CD4-positive, alpha-beta memory T cell (primary cell): Measurements from ENCODE around the gene NR1H2. TPM values are rescaled to one million over a fixed set of nuclear protein-coding genes. Genes with fewer than 3 reads are reported as not detected.

Experiments used
- CTCF ChIA-PET: fragments of 350-600 bp; sonication (Branson Sonifier 250); formaldehyde crosslinking; loops from one replicate; lab custom pipeline; 2021; ENCODE audit warnings: inconsistent platforms; ENCODE audit not compliant: partially characterized antibody; lab: Charles Lee
- POLR2A ChIA-PET: fragments of 350-600 bp; sonication (Branson Sonifier 250); formaldehyde crosslinking; loops from one replicate; lab custom pipeline; 2021; ENCODE audit not compliant: partially characterized antibody; lab: Charles Lee
- DNase-seq, 5 donors: peaks; one replicate each; pipeline versions ENCODE4 v3.0.0 to v3.0.0-alpha.2; 2020 to 2022; ENCODE audit warnings: mixed read lengths in 1 of 5
- H3K27ac ChIP-seq: one replicate; pipeline ENCODE4 v1.7.0; 2013; ENCODE audit warnings: low read depth, low read length
- H3K27me3 ChIP-seq: 2 replicates; pipeline ENCODE4 v1.7.0; 2013; ENCODE audit warnings: mild to moderate bottlenecking, low read length, moderate library complexity; ENCODE audit not compliant: insufficient read depth
- H3K36me3 ChIP-seq: 2 replicates; pipeline ENCODE4 v1.7.0; 2013; ENCODE audit warnings: mild to moderate bottlenecking, low read length, moderate library complexity; ENCODE audit not compliant: insufficient read depth
- H3K4me1 ChIP-seq: 2 replicates; pipeline ENCODE4 v1.7.0; 2013; ENCODE audit warnings: mild to moderate bottlenecking, low read length, moderate library complexity; ENCODE audit not compliant: insufficient read depth
- H3K4me3 ChIP-seq, 2 donors: one replicate each; pipeline ENCODE4 v1.7.0; 2013; ENCODE audit warnings: low read length in 2 of 2, mild to moderate bottlenecking in 1 of 2
- H3K9me3 ChIP-seq, 2 donors: one replicate each; pipeline ENCODE4 v1.7.0; 2013; ENCODE audit warnings: low read length in 2 of 2, control low read depth in 1 of 2; ENCODE audit not compliant: control insufficient read depth in 1 of 2
- H3K27ac Mint-ChIP-seq, 7 donors: one replicate each; pipeline ENCODE4 v1.8.0; 2020 to 2021; ENCODE audit warnings: mixed read lengths in 7 of 7, mild to moderate bottlenecking in 6 of 7, inconsistent platforms in 3 of 7, moderate library complexity in 3 of 7
- H3K27me3 Mint-ChIP-seq, 2 donors: one replicate each; pipeline ENCODE4 v1.8.0; 2020 to 2021; ENCODE audit warnings: mixed read lengths in 2 of 2
- H3K36me3 Mint-ChIP-seq, 2 donors: one replicate each; pipeline ENCODE4 v1.8.0; 2020 to 2021; ENCODE audit warnings: mixed read lengths in 2 of 2, inconsistent platforms in 1 of 2, mild to moderate bottlenecking in 1 of 2
- H3K4me1 Mint-ChIP-seq, 4 donors: one replicate each; pipeline ENCODE4 v1.8.0; 2020 to 2021; ENCODE audit warnings: mixed read lengths in 4 of 4, mild to moderate bottlenecking in 1 of 4
- H3K4me3 Mint-ChIP-seq, 8 donors: one replicate each; pipeline ENCODE4 v1.8.0; 2020 to 2021; ENCODE audit warnings: mixed read lengths in 8 of 8, mild to moderate bottlenecking in 7 of 8, moderate library complexity in 6 of 8, inconsistent platforms in 3 of 8
- H3K9me3 Mint-ChIP-seq, 8 donors: one replicate each; pipeline ENCODE4 v1.8.0; 2020 to 2021; ENCODE audit warnings: mixed read lengths in 8 of 8, mild to moderate bottlenecking in 5 of 8, inconsistent platforms in 3 of 8, moderate library complexity in 1 of 8
- intact Hi-C: fragments of 100-400 bp; cut with micrococcal nuclease; formaldehyde crosslinking; loops from one replicate; pipeline ENCODE4 v1.15.1; 2023
- polyA plus RNA-seq, 2 donors: library from polyadenylated mRNA; unstranded; fragments of 300-500 nt; fragmentation: Illumina TruSeq; gene quantifications; one replicate each; pipeline ENCODE4 v1.2.3, GENCODE V29; 2021
- total RNA-seq, 2 experiments: library from RNA; stranded (reverse); gene quantifications; one replicate each; pipeline ENCODE4 v1.2.3, GENCODE V29; 2021

NR1H2 gene
- total and polyA plus RNA-seq, 4 experiments from 2014 or later: 86.9 to 109 (median 95.6) TPM

DNA sequence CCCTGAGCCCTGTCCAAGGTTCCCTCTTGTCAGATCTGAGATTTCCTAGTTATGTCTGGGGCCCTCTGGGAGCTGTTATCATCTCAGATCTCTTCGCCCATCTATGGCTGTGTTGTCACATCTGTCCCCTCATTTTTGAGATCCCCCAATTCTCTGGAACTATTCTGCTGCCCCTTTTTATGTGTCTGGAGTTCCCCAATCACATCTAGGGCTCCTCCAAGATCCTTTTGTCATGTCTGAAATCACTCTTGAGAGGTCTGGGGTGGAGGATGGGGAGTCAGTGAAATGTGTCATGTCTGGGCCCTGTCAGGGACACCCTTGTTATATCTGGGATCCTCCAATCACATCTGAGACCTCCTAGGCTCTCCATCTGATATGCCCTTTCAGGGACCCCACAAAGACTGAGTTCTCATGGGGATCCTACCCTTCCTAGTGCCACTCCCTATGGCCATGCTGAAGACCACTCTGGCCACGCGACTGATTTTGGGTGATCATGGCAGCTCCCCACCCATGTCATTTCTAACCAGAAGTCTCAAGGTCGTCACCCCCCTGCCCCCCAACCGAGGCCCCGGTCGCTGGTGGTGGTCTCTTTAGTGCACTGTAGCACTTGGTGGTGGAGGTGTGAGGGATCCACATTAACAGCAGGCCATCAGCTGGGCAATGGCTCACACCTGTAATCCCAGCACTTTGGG lies 52.7 kb downstream of the NR1H2 start:
- H3K27ac Mint-ChIP-seq: peak overlapping the region in 3 of 7 donors; percentile 44 to 78 (median 72)
- Histone ChIP-seq H3K27ac (no peak overlapping the region), H3K27me3 (no peaks in the 10 kb centered on the region), H3K4me3 (no peak overlapping the region), H3K4me1 (peaks cover 13% of the 10 kb centered on the region), H3K36me3 (no peaks in the 10 kb centered on the region), H3K9me3 (no peaks in the 10 kb centered on the region)
- no peak for DNase-seq
- CTCF ChIA-PET: no interaction called here
- POLR2A ChIA-PET: no interaction called here
- H3K4me1 Mint-ChIP-seq: peaks cover 6 to 21% (median 12%) of the 10 kb centered on the region in 4 donors
- no peaks in the 10 kb centered on the region for H3K9me3 Mint-ChIP-seq
- no peaks in the 10 kb centered on the region for H3K36me3 Mint-ChIP-seq
- peak overlapping the region in 5 of 8 donors; percentile 40 to 65 (median 62) for H3K4me3 Mint-ChIP-seq
- peaks cover 5 to 19% of the 10 kb centered on the region in 2 donors for H3K27me3 Mint-ChIP-seq
- intact Hi-C loops: no loop called here

DNA sequence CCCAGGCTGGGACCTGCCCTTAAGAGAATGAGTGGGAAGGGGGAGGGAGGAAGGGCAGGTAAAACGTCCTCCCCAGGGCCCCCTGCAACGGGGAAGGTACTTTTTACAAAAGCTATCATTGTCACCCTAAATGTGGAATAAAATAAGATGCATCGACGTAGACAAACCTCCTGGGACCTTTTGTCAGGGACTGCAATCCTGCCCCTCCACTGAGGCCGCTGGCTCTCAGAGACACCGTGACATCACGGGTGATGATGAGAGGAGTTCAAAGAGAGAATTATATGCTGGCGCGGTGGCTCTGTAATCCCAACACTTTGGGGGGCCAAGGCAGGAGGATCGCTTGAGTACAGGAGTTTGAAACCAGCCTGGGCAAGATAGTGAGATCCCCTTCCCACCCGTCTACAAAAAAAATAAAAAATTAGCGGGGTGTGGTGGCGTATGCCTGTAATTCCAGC lies 54.7 kb downstream of the NR1H2 start:
- no peaks in the 10 kb centered on the region for H3K27me3 ChIP-seq
- Mint-ChIP-seq H3K36me3 (no peaks in the 10 kb centered on the region), H3K27me3 (peaks cover 7 to 17% of the 10 kb centered on the region in 2 donors), H3K9me3 (no peaks in the 10 kb centered on the region), H3K27ac (peak overlapping the region in 5 of 7 donors; percentile 13 to 96 (median 55)), H3K4me1 (peaks cover 6 to 21% (median 12%) of the 10 kb centered on the region in 4 donors), H3K4me3 (peak overlapping the region; percentile 89 to 96 (median 92))
- H3K36me3 ChIP-seq: no peaks in the 10 kb centered on the region
- peak overlapping the region; percentile 56 to 65 for H3K4me3 ChIP-seq
- no peak for DNase-seq
- intact Hi-C loops: loop anchor here (2.0 kb wide), 1 partner anchor 46 kb away; the partner anchor contains the start of gene POLD1
- no peaks in the 10 kb centered on the region for H3K9me3 ChIP-seq
- H3K27ac ChIP-seq: no peak overlapping the region
- POLR2A ChIA-PET: no interaction called here
- peaks cover 13% of the 10 kb centered on the region for H3K4me1 ChIP-seq
- CTCF ChIA-PET: no interaction called here

DNA sequence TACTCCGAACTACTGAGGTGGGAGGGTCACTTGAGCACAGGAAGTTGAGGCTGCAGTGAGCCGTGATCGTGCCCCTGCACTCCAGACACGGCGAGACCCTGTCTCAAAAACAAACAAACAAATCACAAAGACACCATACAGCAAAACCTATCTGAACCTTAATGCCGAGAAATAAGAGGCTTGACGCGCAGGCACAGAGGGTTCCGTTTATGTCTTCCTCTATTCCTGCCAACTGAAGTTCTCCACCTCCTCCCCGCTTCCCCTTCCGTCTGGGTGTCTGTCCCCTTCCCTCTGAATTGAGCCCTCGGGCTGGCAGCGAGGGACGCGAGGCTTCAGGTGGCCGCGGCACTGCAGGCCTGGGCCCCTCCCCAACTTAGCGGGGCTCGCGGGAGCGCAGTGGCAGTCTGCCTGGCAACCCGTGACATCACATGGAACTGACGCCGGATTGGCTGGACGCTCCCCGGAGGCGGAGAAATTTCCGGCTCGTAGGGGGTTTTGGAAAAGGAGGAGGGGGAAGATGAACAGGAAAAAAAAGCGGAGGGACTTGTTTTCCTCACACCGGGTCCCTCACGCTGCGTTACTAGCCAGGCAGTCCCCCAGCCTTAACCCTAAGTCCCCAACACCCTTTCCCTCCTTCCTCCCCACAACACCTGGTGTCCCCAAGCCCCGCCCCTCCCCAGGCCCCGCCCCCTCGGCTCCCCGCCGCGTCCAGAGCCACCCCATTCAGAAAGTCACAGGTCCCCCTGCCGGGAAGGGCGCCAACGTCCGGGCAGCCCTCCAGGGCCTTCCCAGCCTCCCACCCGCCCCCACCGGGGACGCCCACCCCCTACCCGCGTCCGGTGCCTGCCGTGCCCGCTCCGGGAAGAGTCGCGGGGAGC lies 55.3 kb downstream of the NR1H2 start:
- H3K4me1 ChIP-seq: peaks cover 13% of the 10 kb centered on the region
- peak overlapping the region; percentile 56 to 65 for H3K4me3 ChIP-seq
- Mint-ChIP-seq H3K4me1 (peaks cover 6 to 21% (median 12%) of the 10 kb centered on the region in 4 donors), H3K36me3 (no peaks in the 10 kb centered on the region), H3K27me3 (peaks cover 7 to 17% of the 10 kb centered on the region in 2 donors), H3K27ac (peak overlapping the region; percentile 55 to 96 (median 92)), H3K4me3 (peak overlapping the region; percentile 89 to 96 (median 92)), H3K9me3 (no peaks in the 10 kb centered on the region)
- H3K9me3 ChIP-seq: no peaks in the 10 kb centered on the region
- CTCF ChIA-PET: interaction anchor here (1.1 kb wide), 1 partner anchor 74 kb away, joined by 3 read pairs; no protein-coding TSS in a partner anchor
- POLR2A ChIA-PET: interaction anchor here (0.7 kb wide), 1 partner anchor 80 kb away, joined by 3 read pairs; the partner anchor contains the start of gene JOSD2
- intact Hi-C loops: loop anchor here (2.0 kb wide), 1 partner anchor 47 kb away; the partner anchor contains the start of gene POLD1
- H3K27ac ChIP-seq: peak overlapping the region; percentile 8
- no peaks in the 10 kb centered on the region for H3K36me3 ChIP-seq
- no peaks in the 10 kb centered on the region for H3K27me3 ChIP-seq
- DNase-seq: peak; percentile 84 to 91 (median 87)

DNA sequence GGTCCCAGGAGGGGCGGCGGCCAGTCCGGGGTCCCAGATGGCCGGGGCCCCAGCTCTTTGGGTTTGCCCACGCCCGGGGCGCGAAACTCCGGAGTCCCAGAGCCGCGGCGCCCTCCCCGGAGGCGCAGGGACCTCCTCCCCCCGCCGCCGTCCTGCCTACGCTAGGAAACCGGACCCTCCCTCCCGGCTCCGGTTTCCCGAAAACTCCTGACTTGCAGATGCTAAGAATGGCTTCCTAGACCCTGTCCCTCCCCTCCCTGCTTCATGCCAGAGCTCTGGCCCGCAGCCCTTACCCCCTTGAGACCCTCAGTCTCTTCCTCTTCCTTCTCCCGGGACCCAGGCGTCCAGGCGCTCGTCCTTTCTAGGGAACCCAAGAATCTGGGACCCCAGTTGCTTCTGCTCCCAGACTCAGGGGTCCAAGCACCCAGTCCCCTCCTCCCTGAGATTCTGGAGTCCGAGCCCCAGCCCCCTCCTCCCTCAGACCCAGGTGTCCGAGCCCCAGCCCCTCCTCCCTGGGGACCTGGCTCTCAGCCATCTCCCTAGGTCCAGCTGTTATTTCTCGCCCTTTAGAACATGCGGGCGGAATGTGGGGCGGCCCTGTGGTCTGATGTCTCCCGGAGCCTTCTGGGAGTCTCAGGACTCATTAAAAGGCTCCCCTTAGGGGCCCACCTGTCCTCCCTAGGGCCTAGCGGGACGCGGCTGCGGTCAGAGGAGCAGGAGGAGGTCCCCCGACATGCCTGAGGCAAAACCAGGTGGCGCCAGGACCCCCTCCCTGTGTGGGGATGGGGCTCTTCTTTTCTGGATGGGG lies 56.2 kb downstream of the NR1H2 start, which contains the start of gene MYBPC2:
Gene MYBPC2 (plus strand): TSS at position 672 of the 808 bp plus-strand sequence. CDS start 62 bp downstream, at position 734.
- peak within 1 kb of the TSS; percentile 8 for H3K27ac ChIP-seq
- CTCF ChIA-PET: interaction anchor here (1.1 kb wide), 1 partner anchor 75 kb away, joined by 3 read pairs; no protein-coding TSS in a partner anchor
- H3K36me3 Mint-ChIP-seq: no peaks in the 10 kb centered on the region
- no peaks in the 10 kb centered on the region for H3K9me3 Mint-ChIP-seq
- no peak for DNase-seq
- peaks cover 13% of the 10 kb centered on the region for H3K4me1 ChIP-seq
- no peaks in the 10 kb centered on the region for H3K36me3 ChIP-seq
- H3K4me3 Mint-ChIP-seq: peak within 1 kb of the TSS; percentile 89 to 96 (median 92)
- no peaks in the 10 kb centered on the region for H3K9me3 ChIP-seq
- no peaks in the 10 kb centered on the region for H3K27me3 ChIP-seq
- peaks cover 6 to 21% (median 12%) of the 10 kb centered on the region in 4 donors for H3K4me1 Mint-ChIP-seq
- peak within 1 kb of the TSS; percentile 56 to 65 for H3K4me3 ChIP-seq
- POLR2A ChIA-PET: interaction anchor here (0.7 kb wide), 1 partner anchor 79 kb away, joined by 3 read pairs; the partner anchor contains the start of gene JOSD2
- peak within 1 kb of the TSS; percentile 55 to 96 (median 92) for H3K27ac Mint-ChIP-seq
- intact Hi-C loops: no loop called here
- peaks cover 7 to 23% of the 10 kb centered on the region in 2 donors for H3K27me3 Mint-ChIP-seq

Other genes with a start within 250 kb of the NR1H2 start
- not detected for gene IZUMO2, start 213.2 kb upstream of the NR1H2 start, total RNA-seq
- gene IZUMO2, start 213.2 kb upstream of the NR1H2 start, polyA plus RNA-seq: not detected
- not detected for gene MYH14, start 172.8 kb upstream of the NR1H2 start, total RNA-seq
- not detected for gene MYH14, start 172.8 kb upstream of the NR1H2 start, polyA plus RNA-seq
- 1 to 10 TPM; 1.6 to 1.7 TPM for gene KCNC3, start 47.1 kb upstream of the NR1H2 start, total RNA-seq
- gene KCNC3, start 47.1 kb upstream of the NR1H2 start, polyA plus RNA-seq: not detected
- gene NAPSA, start 10.8 kb upstream of the NR1H2 start, total RNA-seq: 1 to 10 TPM; 4.8 to 6.6 TPM
- under 1 TPM; 0.57 to 0.61 TPM for gene NAPSA, start 10.8 kb upstream of the NR1H2 start, polyA plus RNA-seq
- 10 to 100 TPM; 40.4 to 41.1 TPM for gene POLD1, start 7.9 kb downstream of the NR1H2 start, total RNA-seq
- gene POLD1, start 7.9 kb downstream of the NR1H2 start, polyA plus RNA-seq: 10 to 100 TPM; 29.3 to 30.7 TPM
- gene SPIB, start 42.5 kb downstream of the NR1H2 start, total RNA-seq: not detected
- 1 to 10 TPM in 1 of 2 donors, not detected in 1; 1.9 TPM for gene SPIB, start 42.5 kb downstream of the NR1H2 start, polyA plus RNA-seq
- not detected for gene MYBPC2, start 56.4 kb downstream of the NR1H2 start, total RNA-seq
- under 1 TPM in 1 of 2 donors, not detected in 1; 0.10 TPM for gene MYBPC2, start 56.4 kb downstream of the NR1H2 start, polyA plus RNA-seq
- 10 to 100 TPM; 83.7 to 92.6 TPM for gene EMC10, start 100.0 kb downstream of the NR1H2 start, total RNA-seq
- gene EMC10, start 100.0 kb downstream of the NR1H2 start, polyA plus RNA-seq: 10 to 100 TPM in 1 of 2 donors, 1 to 10 TPM in 1; 7.8 to 10.1 TPM
- gene GARIN5A, start 100.4 kb downstream of the NR1H2 start, total RNA-seq: under 1 TPM in 1 of 2 experiments, not detected in 1; 0.61 TPM
- under 1 TPM; 0.39 to 0.44 TPM for gene GARIN5A, start 100.4 kb downstream of the NR1H2 start, polyA plus RNA-seq
- 10 to 100 TPM; 29.5 to 35.8 TPM for gene JOSD2, start 134.7 kb downstream of the NR1H2 start, total RNA-seq
- gene JOSD2, start 134.7 kb downstream of the NR1H2 start, polyA plus RNA-seq: 10 to 100 TPM; 22.4 to 28.0 TPM
- gene ASPDH, start 137.5 kb downstream of the NR1H2 start, total RNA-seq: not detected
- not detected for gene ASPDH, start 137.5 kb downstream of the NR1H2 start, polyA plus RNA-seq
- not detected for gene LRRC4B, start 192.0 kb downstream of the NR1H2 start, total RNA-seq
- gene LRRC4B, start 192.0 kb downstream of the NR1H2 start, polyA plus RNA-seq: under 1 TPM in 1 of 2 donors, not detected in 1; 0.08 TPM